ENCODE measurements around the gene UBE2L5.

Gene UBE2L5

DNA sequence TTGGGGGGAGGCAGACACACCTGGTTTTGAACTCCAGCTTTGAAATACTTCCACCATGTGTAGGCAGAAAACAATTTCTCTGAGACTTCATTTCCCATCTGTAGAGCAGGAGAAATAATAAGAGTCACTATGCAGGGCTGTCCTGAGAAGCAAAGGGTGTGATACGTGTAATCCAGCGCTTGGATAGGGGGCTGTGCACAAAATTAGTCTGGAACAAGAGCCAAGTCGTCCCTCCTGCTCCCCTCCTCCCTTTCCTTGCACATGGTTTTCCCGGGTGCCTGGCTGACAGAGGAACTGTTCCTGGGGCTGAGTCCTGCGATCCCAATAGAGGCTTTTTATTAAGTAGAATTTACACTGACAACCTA is 29.6 kb upstream of the UBE2L5 start:
- peaks cover 50% of the 10 kb centered on the region for H3K4me1 Mint-ChIP-seq
- peaks cover 16% of the 10 kb centered on the region for H3K27me3 Mint-ChIP-seq (ENCODE audit: low read depth, poor library complexity)
- no peak overlapping the region for H3K4me3 Mint-ChIP-seq
- no peaks in the 10 kb centered on the region for H3K36me3 Mint-ChIP-seq (ENCODE audit: low read depth)
- H3K9me3 Mint-ChIP-seq: no peaks in the 10 kb centered on the region
- no peak for DNase-seq
- TF ChIP-seq, protein P1, sequence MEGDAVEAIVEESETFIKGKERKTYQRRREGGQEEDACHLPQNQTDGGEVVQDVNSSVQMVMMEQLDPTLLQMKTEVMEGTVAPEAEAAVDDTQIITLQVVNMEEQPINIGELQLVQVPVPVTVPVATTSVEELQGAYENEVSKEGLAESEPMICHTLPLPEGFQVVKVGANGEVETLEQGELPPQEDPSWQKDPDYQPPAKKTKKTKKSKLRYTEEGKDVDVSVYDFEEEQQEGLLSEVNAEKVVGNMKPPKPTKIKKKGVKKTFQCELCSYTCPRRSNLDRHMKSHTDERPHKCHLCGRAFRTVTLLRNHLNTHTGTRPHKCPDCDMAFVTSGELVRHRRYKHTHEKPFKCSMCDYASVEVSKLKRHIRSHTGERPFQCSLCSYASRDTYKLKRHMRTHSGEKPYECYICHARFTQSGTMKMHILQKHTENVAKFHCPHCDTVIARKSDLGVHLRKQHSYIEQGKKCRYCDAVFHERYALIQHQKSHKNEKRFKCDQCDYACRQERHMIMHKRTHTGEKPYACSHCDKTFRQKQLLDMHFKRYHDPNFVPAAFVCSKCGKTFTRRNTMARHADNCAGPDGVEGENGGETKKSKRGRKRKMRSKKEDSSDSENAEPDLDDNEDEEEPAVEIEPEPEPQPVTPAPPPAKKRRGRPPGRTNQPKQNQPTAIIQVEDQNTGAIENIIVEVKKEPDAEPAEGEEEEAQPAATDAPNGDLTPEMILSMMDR (IDR thresholded peaks at IDR 0.05): no peak
- no peak overlapping the region for H3K27ac Mint-ChIP-seq

- Mint-ChIP-seq H3K36me3 (ENCODE audit: low read depth) (no peaks in the 10 kb centered on the region), H3K9me3 (no peaks in the 10 kb centered on the region), H3K4me1 (peaks cover 33% of the 10 kb centered on the region), H3K27me3 (ENCODE audit: low read depth, poor library complexity) (peaks cover 14% of the 10 kb centered on the region), H3K4me3 (peak overlapping the region; percentile 76), H3K27ac (no peak overlapping the region)
- TF ChIP-seq, protein P1 (IDR thresholded peaks at IDR 0.05): no peak
- DNase-seq: no peak
Measured at GRCh38 chr13:30394751-30395191, 27.5 kb upstream of the UBE2L5 start.

DNA sequence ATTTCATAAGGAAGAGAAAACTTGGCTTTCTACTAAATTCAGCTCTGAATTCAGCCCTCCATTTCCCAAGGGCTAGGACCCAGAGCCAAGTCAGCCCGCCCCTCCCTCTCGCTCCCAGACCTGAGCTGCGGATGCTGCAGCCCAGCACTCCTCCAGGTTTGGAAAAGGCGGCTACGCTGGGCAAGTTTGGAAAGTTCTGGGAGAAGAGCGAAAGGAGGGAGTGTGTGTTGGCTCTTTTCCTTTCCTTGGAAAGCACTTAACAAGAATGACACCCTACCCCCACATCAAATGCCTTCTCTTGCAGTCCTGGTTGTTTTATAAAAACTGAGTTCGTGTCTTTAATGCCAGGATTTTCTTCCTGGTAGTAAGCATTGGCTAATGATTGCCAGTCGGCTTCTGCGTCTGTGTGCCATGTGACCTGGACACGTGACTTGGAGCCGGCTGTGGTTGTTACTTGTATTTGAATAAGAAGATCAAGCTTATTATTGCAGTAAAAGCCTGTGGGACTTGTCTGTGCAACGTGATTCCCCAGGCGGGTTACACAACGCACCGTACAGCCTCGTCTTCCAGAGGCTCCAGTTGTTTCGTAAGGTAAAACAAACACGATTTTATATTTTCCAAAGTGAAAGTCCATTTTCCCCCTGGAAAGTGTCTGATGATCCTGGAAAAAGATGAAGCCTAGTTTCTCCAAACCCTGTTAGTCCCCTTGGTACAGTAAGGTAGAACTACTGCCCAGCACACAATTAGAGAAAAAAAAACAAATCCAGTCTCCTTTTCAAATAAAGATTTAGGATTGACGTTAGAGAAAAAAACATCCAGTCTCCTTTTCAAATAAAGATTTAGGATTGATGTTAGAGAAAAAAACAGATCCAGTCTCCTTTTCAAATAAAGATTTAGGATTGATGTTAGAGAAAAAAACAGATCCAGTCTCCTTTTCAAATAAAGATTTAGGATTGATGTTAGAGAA is 26.8 kb upstream of the UBE2L5 start:
- peaks cover 31% of the 10 kb centered on the region for H3K4me1 Mint-ChIP-seq
- peak; percentile 50 for DNase-seq
- peaks cover 14% of the 10 kb centered on the region for H3K27me3 Mint-ChIP-seq (ENCODE audit: low read depth, poor library complexity)
- H3K36me3 Mint-ChIP-seq (ENCODE audit: low read depth): no peaks in the 10 kb centered on the region
- H3K27ac Mint-ChIP-seq: no peak overlapping the region
- H3K9me3 Mint-ChIP-seq: no peaks in the 10 kb centered on the region
- H3K4me3 Mint-ChIP-seq: peak overlapping the region; percentile 76
- TF ChIP-seq, protein P1 (IDR thresholded peaks at IDR 0.05): no peak

- Mint-ChIP-seq H3K27me3 (ENCODE audit: low read depth, poor library complexity) (peaks cover 14% of the 10 kb centered on the region), H3K4me3 (no peak overlapping the region), H3K27ac (no peak overlapping the region), H3K4me1 (peaks cover 36% of the 10 kb centered on the region), H3K9me3 (no peaks in the 10 kb centered on the region), H3K36me3 (ENCODE audit: low read depth) (no peaks in the 10 kb centered on the region)
- DNase-seq: no peak
- TF ChIP-seq, protein P1 (IDR thresholded peaks at IDR 0.05): no peak
Measured at GRCh38 chr13:30396434-30397075, 25.7 kb upstream of the UBE2L5 start.

DNA sequence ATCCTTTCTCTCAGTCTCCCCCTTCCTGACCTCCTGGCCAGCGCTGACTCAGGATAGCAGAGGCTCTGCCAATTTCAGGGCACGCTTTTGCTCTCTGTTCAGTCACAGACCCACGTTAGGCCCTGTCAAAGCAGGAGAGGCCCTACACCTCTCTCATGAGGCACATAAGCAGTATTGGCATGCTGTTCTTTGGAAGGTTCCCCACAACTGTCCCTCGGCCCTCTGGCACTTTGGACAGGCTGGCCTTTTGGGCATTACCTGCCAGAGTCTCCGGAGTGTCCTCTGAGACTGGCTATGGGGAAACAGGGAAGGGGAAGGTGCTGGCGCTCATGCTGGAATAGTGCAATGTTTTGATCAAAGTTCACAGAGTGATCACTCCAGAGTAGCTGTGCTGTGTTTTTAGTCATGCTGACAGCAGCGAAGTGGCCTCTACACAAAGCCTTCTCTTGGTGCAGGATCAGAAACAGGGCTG is 23.7 kb upstream of the UBE2L5 start:
- H3K27ac Mint-ChIP-seq: no peak overlapping the region
- peaks cover 47% of the 10 kb centered on the region for H3K4me1 Mint-ChIP-seq
- no peak overlapping the region for H3K4me3 Mint-ChIP-seq
- H3K27me3 Mint-ChIP-seq (ENCODE audit: low read depth, poor library complexity): peaks cover 4% of the 10 kb centered on the region
- no peaks in the 10 kb centered on the region for H3K9me3 Mint-ChIP-seq
- no peak for DNase-seq
- no peaks in the 10 kb centered on the region for H3K36me3 Mint-ChIP-seq (ENCODE audit: low read depth)
- TF ChIP-seq, protein P1 (IDR thresholded peaks at IDR 0.05): no peak

Measured in nephron progenitor cell (in vitro differentiated cells).